NCI-H2227 (cell line): ENCODE measurements around the gene GFRA1.

Experiments used
- DNase-seq: peaks from one replicate; lab custom pipeline; 2025; ENCODE audit not compliant: unreplicated experiment; lab: John Stamatoyannopoulos, UW

GFRA1 gene

GRCh38 chr10:116271593-116272439, 1.2 kb downstream of the GFRA1 start:
- no peak for DNase-seq

DNA sequence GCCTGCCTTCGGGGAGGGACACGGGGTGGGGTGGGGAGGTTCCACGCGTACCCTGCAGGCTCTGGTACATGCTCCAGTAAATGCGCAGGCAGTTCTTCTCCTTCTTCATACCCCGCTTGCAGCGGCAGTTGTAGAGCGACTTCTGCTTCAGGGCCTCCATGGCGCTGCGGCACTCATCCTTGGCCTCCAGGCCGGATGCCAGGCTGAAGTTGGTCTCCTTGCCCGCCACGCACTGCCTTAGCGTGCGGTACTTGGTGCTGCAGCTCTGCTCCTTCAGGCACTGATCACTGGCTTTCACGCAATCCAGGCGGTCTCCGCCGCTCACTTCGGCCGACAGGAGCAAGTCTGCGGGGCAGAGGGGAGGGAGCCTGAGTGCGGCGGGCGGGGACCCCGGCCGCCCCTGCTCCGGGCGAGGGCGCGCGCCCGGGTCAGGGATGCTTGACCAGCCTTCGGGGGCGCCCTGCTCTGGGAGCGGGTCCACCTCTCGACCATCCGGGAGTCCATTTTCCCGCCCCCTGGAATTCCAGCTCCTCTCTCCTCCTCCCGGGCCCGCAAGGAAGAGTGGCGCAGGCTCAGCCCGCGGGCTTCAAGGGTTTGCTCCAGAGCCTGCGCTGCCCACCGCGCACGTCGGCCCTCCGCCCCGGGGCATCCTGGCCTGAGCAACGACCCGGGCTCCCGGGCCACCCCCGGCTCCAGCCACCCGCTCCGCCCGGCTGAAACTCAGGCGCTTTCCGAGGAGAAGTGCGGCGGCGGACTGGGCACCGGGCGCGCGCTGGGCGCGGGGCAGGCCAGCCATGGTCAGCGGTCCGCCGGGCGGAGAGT, 2.0 kb downstream of the GFRA1 start:
- no peak for DNase-seq

DNA sequence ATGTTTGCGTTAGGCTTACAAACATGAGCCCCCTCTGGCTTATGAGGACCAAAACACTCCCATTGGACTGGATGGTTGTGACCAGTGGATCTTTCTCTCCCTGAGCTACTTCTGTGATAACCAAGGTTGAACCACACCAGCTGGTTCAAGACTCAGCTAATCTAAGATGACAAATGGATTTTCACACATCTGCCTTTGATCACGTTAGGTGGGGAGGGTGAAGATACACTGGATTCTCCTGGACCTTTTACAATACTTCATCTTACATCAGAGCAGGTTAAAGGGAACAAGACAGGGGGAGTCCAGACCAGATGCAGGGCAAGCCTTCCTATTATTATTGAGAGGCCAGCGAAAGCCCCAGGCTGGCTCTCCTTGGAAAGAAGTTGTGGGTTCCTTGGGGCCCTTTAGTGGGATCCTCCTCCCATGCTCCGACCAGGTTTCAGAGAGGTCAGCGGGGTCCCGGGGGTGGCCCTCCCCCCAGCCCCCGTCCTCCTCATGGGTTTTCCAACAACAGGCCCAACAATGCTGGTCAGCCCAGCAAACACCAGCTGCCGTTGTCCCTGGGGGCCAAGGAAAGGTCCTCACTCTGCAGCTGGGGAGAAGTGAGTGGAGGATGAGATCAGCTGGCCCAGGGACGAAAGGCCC, 2.8 kb downstream of the GFRA1 start:
- DNase-seq = no peak

DNA sequence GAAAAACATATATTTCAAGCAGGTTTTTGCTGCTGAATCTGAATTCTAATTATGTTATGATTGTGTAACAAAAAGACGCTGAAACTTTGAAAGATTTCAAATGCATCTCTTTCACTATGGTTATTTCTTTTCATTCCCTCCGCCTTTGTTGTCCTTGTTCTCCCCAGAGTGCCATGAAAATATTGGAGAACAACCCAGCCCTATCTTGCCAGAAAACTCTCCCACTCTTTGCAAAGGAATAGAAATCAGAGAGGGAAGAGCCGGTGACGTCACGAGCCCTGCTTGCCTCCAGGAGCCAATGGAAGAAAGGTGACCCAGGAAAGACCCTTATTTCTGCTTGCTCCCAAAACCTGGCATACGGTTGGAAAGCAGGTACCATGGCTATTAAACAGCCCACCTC, 3.4 kb downstream of the GFRA1 start:
- DNase-seq = no peak

GRCh38 chr10:116268976-116269375, 4.0 kb downstream of the GFRA1 start:
- no peak for DNase-seq

DNA sequence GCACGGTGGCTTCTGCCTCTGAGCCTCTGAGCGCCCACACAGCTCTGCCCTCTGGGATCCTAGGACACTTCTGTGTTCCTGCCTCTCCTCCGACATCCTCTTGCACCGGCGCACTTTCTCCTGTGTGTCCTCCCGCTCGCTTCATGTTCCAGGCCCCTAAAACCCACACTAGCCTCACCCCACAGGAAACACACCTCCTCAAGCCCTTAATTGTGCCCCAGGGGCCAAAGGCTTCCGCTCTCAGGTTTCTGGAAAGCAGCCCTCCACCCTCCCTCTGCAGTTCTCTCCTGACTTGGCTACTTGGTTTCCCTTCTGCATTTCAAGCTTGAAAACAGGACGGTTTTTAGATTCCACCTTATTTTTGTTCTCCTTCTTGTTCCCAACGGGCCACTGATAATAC, 7.3 kb downstream of the GFRA1 start:
- DNase-seq = no peak

GRCh38 chr10:116263870-116264655, 8.9 kb downstream of the GFRA1 start:
- no peak for DNase-seq

DNA sequence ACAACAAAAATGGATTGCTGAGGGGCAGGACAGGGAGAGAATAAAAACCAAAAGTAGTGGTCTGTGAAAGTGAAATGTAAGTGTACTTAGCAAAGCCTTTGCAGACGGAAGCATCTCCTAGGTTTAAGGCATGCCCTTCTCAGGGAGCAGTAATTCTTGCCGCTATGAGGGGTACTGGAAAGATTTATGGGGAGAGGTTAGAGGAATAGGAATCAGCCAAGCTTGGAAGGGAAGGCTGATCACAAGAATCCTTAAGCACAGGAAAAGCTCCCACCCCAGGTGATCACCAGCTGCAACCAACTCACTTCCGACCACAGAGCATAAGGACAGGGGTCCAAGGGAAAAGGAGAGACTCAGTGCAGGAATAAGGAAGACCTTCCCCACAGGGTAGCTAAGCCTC, 10.3 kb downstream of the GFRA1 start:
- no peak for DNase-seq

- no peak for DNase-seq
These were observed 12.4 kb downstream of the GFRA1 start for GRCh38 chr10:116260599-116260998.

DNA sequence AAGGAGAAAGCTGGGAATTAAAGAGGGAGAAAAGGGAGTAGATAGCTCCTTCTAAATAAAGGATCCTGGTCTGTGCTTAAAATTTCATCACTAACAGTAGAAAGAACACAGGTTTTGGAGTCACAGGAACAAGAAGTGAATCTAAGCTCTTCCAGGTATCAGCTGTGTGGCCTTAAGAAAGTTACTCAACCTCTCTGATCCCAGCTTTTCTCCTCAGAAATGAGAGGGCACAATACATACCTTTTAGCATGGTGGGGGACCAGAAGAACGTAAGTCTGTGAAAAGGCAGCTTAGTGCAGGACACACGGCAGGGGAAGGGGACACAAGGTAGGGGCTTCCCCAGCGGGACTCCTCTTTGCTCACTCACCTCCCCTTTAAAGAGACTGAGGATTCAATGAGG, 13.4 kb downstream of the GFRA1 start:
- no peak for DNase-seq

DNA sequence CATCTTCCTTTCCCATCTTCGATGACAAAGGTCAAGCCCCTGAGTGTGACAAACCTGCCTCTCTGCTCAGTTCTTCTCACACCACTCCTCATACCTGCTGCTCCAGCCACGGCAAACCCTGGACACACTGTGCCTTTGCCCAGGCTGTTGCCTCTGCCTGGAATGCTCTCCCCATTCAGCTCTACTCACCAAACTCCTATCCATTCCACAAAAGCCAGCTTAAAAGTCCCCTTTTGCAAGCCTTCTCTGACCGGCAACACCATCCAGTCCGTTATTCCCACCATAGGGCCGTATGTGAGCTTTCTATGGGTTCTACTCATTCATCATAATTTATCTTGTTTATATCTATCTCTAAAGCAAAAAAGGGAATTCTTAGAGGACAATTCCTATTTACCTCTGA, 15.2 kb downstream of the GFRA1 start:
- no peak for DNase-seq

DNA sequence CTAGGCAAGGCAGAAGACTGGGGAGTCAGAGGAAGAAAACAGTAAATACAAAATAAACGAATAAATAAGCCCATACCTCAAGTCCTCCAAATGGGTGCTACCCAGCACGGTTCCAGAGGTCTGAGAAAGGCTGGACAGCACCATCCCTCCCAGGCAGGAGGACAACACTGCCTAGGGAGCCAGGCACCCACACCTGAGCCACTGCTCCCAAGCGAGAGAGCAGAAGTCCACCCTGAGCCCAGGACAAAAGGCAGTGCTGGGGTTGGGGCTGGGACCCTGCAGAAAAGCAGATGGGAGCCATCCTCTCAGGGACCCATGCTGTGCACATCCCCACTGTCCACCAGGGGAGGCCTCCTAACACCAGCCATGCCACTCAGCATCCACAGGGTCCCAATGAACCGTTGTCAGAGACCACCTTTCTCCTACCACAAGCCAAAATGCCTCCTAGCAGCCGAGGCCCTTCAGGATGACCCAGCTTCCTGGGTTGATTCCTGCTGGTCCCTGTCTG, 16.2 kb downstream of the GFRA1 start:
- no peak for DNase-seq

- DNase-seq = no peak
These were observed 16.9 kb downstream of the GFRA1 start for GRCh38 chr10:116255886-116256751.

- no peak for DNase-seq
These were observed 18.4 kb downstream of the GFRA1 start for GRCh38 chr10:116254422-116255155.

- DNase-seq = no peak
These were observed 19.3 kb downstream of the GFRA1 start for GRCh38 chr10:116253716-116254115.

GRCh38 chr10:116251602-116252395, 21.2 kb downstream of the GFRA1 start:
- no peak for DNase-seq

DNA sequence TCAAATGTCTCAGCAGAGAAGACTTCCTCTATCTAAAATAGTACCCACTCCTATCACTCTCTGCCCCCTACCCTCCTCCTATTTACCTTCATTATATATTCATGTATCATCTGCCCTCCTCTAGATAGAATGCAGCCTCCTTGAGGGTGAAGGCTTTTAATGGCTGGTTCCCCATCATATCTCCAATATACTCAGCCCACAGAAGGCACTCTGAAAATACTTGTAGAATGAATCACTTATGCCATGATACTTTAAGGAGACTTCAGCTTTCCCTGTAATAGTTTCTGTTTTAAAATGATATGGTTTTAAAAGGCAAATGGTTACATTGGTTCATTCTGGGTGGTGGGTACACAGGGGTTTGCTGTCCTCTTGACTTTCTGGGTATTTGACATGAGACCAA, 25.3 kb downstream of the GFRA1 start:
- no peak for DNase-seq

DNA sequence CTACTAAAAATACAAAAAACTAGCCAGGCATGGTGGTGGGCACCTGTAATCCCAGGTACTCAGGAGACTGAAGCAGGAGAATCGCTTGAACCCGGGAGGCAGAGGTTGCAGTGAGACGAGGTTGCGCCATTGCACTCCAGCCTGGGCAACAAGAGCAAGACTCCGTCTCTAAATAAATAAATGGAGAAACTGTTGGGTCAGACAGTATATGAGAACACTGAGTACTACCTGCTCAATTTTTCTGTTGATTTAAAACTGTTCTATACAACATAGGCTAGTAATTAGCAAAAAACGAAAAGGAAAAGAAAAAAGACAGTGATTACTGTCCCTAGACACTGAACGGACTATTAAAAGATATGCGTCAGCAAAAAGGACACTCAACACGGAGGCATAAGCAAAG, 26.7 kb downstream of the GFRA1 start:
- DNase-seq = no peak
